Measurements from ENCODE around the gene WDR18. TPM values are rescaled to one million over a fixed set of nuclear protein-coding genes. Genes with fewer than 3 reads are reported as not detected.

Gene WDR18
- polyA plus RNA-seq, 1 donor (not counting 4 experiments of a cell fraction or from before 2014, with no cell fraction given) = 26.3 TPM

DNA sequence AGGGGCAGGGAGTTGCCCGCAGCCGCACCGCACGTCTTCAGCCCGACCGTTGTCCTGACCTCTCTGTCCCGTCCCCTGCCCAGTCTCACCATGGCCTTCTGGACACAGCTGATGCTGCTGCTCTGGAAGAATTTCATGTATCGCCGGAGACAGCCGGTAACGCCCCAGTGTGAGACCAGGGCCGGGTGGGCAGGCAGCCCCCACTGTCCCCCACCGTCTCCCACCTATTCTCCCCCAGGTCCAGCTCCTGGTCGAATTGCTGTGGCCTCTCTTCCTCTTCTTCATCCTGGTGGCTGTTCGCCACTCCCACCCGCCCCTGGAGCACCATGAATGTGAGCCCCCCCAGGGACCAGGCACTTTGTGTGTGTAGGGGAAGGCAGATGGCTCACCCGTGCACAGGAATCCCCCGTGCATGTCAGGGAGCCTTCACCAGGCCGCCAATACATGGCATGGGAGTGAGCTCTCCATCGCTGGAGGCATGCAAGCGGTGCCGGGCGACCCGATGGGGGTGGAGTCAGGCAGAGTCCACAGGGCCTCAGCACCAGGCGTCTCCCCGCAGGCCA is 57.2 kb downstream of the WDR18 start:
- Histone ChIP-seq H3K9ac (ENCODE audit: control insufficient read depth, extremely low read depth, insufficient read depth, low read length) (peak overlapping the region; percentile 24), H3K79me2 (ENCODE audit: control insufficient read depth, insufficient read depth, low read length) (peaks cover 2% of the 10 kb centered on the region), H3K4me1 (ENCODE audit: control insufficient read depth, extremely low read depth, insufficient read depth, low read length) (peaks cover 29% of the 10 kb centered on the region), H3K4me3 (ENCODE audit: control insufficient read depth in 2 of 3, extremely low read depth in 1 of 3, insufficient read depth in 2 of 3, low read depth in 1 of 3, low read length in 3 of 3) (peak overlapping the region; percentile 36 to 80 (median 75)), H4K20me1 (ENCODE audit: control insufficient read depth, extremely low read depth, insufficient read depth, low read length) (peaks cover 4% of the 10 kb centered on the region), H3K9me1 (ENCODE audit: control insufficient read depth, extremely low read depth, insufficient read depth, low read length) (no peaks in the 10 kb centered on the region), H2AFZ (ENCODE audit: control insufficient read depth, low read length) (no peak overlapping the region), H3K4me2 (ENCODE audit: control insufficient read depth, extremely low read depth, insufficient read depth, low read depth, low read length) (peak overlapping the region; percentile 96), H3K36me3 (ENCODE audit: control insufficient read depth in 2 of 2, extremely low read depth in 1 of 2, insufficient read depth in 2 of 2, low read length in 2 of 2) (peaks cover 15 to 19% of the 10 kb centered on the region in 2 experiments), H3K9me3 (ENCODE audit: control insufficient read depth, low read depth, low read length) (no peaks in the 10 kb centered on the region), H3K27ac (ENCODE audit: control insufficient read depth, insufficient read depth, low read length) (no peak overlapping the region), H3K27me3 (ENCODE audit: control insufficient read depth, extremely low read depth, insufficient read depth, low read length) (no peaks in the 10 kb centered on the region)
- TF ChIP-seq, protein P1, sequence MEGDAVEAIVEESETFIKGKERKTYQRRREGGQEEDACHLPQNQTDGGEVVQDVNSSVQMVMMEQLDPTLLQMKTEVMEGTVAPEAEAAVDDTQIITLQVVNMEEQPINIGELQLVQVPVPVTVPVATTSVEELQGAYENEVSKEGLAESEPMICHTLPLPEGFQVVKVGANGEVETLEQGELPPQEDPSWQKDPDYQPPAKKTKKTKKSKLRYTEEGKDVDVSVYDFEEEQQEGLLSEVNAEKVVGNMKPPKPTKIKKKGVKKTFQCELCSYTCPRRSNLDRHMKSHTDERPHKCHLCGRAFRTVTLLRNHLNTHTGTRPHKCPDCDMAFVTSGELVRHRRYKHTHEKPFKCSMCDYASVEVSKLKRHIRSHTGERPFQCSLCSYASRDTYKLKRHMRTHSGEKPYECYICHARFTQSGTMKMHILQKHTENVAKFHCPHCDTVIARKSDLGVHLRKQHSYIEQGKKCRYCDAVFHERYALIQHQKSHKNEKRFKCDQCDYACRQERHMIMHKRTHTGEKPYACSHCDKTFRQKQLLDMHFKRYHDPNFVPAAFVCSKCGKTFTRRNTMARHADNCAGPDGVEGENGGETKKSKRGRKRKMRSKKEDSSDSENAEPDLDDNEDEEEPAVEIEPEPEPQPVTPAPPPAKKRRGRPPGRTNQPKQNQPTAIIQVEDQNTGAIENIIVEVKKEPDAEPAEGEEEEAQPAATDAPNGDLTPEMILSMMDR (optimal IDR thresholded peaks at IDR 0.05 in 1 of 3, IDR thresholded peaks at IDR 0.05 in 1 of 3, conservative IDR thresholded peaks at IDR 0.05 in 1 of 3; ENCODE audit: extremely low read depth in 1 of 3, insufficient read depth in 2 of 3, low read length in 3 of 3) = no peak
- TF ChIP-seq EZH2 (IDR thresholded peaks at IDR 0.05; ENCODE audit: low read length) = no peak
- dilution Hi-C loops (cut with MboI; ENCODE audit: extremely low pct_ligation_motif_present, low sequenced_read_pairs) = no loop called here
- no peak for DNase-seq (ENCODE audit: low read depth, low spot score)
- FAIRE-seq = no peak

DNA sequence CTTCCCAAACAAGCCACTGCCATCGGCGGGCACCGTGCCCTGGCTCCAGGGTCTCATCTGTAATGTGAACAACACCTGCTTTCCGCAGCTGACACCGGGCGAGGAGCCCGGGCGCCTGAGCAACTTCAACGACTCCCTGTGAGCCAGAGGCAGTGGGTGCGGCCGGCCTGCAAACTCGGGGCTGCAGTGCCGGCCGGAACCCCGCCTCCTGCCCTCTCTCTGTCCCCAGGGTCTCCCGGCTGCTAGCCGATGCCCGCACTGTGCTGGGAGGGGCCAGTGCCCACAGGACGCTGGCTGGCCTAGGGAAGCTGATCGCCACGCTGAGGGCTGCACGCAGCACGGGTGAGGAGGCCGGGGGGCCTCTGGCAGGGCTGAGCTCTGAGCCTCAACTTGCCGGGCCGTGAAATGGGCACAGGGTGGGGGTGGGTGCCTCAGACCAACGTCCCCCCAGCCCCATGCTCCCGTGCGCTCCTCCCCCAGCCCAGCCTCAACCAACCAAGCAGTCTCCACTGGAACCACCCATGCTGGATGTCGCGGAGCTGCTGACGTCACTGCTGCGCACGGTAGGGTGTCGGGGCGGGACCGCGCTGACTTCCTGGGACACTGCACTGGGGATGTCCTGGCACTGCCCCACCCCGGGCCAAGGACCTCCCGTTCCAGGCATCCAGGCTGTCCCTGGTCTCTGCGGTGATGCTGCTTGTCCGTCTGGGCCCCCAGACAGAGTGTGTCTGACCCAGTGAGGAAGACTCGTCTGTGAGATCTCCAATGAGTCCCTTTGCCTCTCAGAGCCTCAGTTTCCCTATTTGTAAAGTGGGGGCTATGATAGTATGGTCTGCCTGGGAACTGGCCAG is 57.9 kb downstream of the WDR18 start:
- DNase-seq (ENCODE audit: low read depth, low spot score) (no peak), FAIRE-seq (no peak)
- Histone ChIP-seq H3K4me1 (ENCODE audit: control insufficient read depth, extremely low read depth, insufficient read depth, low read length) (peaks cover 29% of the 10 kb centered on the region), H3K4me2 (ENCODE audit: control insufficient read depth, extremely low read depth, insufficient read depth, low read depth, low read length) (peak overlapping the region; percentile 96), H3K9ac (ENCODE audit: control insufficient read depth, extremely low read depth, insufficient read depth, low read length) (peak overlapping the region; percentile 74), H2AFZ (ENCODE audit: control insufficient read depth, low read length) (peak overlapping the region; percentile 77), H3K27me3 (ENCODE audit: control insufficient read depth, extremely low read depth, insufficient read depth, low read length) (no peaks in the 10 kb centered on the region), H3K36me3 (ENCODE audit: control insufficient read depth in 2 of 2, extremely low read depth in 1 of 2, insufficient read depth in 2 of 2, low read length in 2 of 2) (peaks cover 15 to 17% of the 10 kb centered on the region in 2 experiments), H3K27ac (ENCODE audit: control insufficient read depth, insufficient read depth, low read length) (peak overlapping the region; percentile 78), H3K4me3 (ENCODE audit: control insufficient read depth in 2 of 3, extremely low read depth in 1 of 3, insufficient read depth in 2 of 3, low read depth in 1 of 3, low read length in 3 of 3) (peak overlapping the region; percentile 57 to 75 (median 74)), H3K9me1 (ENCODE audit: control insufficient read depth, extremely low read depth, insufficient read depth, low read length) (no peaks in the 10 kb centered on the region), H4K20me1 (ENCODE audit: control insufficient read depth, extremely low read depth, insufficient read depth, low read length) (peaks cover 3% of the 10 kb centered on the region), H3K9me3 (ENCODE audit: control insufficient read depth, low read depth, low read length) (no peaks in the 10 kb centered on the region), H3K79me2 (ENCODE audit: control insufficient read depth, insufficient read depth, low read length) (peaks cover 2% of the 10 kb centered on the region)
- TF ChIP-seq EZH2 (IDR thresholded peaks at IDR 0.05; ENCODE audit: low read length) = no peak
- TF ChIP-seq, protein P1 (optimal IDR thresholded peaks at IDR 0.05 in 1 of 3, IDR thresholded peaks at IDR 0.05 in 1 of 3, conservative IDR thresholded peaks at IDR 0.05 in 1 of 3; ENCODE audit: extremely low read depth in 1 of 3, insufficient read depth in 2 of 3, low read length in 3 of 3) = no peak
- dilution Hi-C loops (cut with MboI; ENCODE audit: extremely low pct_ligation_motif_present, low sequenced_read_pairs) = no loop called here

Data from keratinocyte (primary cell).